Ramos (cell line): ENCODE data around the gene CCDC188.

Experiments used
- in situ Hi-C: fragments of 300-500 bp; cut with MboI; formaldehyde crosslinking; loops from one replicate; pipeline ENCODE4 v1.14.3; 2022; ENCODE audit warnings: low sequenced_read_pairs; ENCODE audit not compliant: unreplicated experiment

The CCDC188 gene

GRCh38 chr22:20111689-20112622 is 38.9 kb downstream of the CCDC188 start:
- in situ Hi-C loops = no loop called here

- in situ Hi-C loops = no loop called here
These were observed 39.7 kb downstream of the CCDC188 start for GRCh38 chr22:20111045-20111688.

GRCh38 chr22:20110359-20110985 is 40.4 kb downstream of the CCDC188 start:
- in situ Hi-C loops = no loop called here

GRCh38 chr22:20109411-20110358 is 41.2 kb downstream of the CCDC188 start:
- in situ Hi-C loops = no loop called here

GRCh38 chr22:20108757-20109230 is 42.1 kb downstream of the CCDC188 start:
- in situ Hi-C loops = no loop called here

- in situ Hi-C loops = no loop called here
These were observed 42.7 kb downstream of the CCDC188 start for GRCh38 chr22:20107951-20108756.

GRCh38 chr22:20107471-20107901 is 43.4 kb downstream of the CCDC188 start:
- in situ Hi-C loops = no loop called here

GRCh38 chr22:20106849-20107237 is 44.0 kb downstream of the CCDC188 start:
- in situ Hi-C loops = no loop called here

GRCh38 chr22:20106205-20106848 is 44.5 kb downstream of the CCDC188 start:
- in situ Hi-C loops = no loop called here

- in situ Hi-C loops = no loop called here
These were observed 45.2 kb downstream of the CCDC188 start for GRCh38 chr22:20105456-20106204.

GRCh38 chr22:20102203-20102780 is 48.6 kb downstream of the CCDC188 start:
- in situ Hi-C loops = no loop called here

- in situ Hi-C loops = no loop called here
These were observed 49.2 kb downstream of the CCDC188 start for GRCh38 chr22:20101638-20102037.

- in situ Hi-C loops = no loop called here
These were observed 51.6 kb downstream of the CCDC188 start for GRCh38 chr22:20099099-20099711.
